OCI-LY3 (cell line): ENCODE results near the gene TSC22D1.

Experiments
- CTCF ChIP-seq: fragments of 200-600, 300-600 bp; sonication (generic); IDR thresholded peaks from 2 replicates; pipeline ENCODE4 v1.5.1; 2014; ENCODE audit warnings: antibody characterized with exemption, low read length, low read depth
- EZH2phosphoT487 ChIP-seq: fragments of 200-600 bp; shearing (Covaris generic); IDR thresholded peaks from 2 replicates; pipeline ENCODE4 v1.6.1; 2018; ENCODE audit warnings: antibody characterized with exemption, mixed run types, low read depth

GRCh38 chr13:44436589-44437337, 139.4 kb downstream of the TSC22D1 start:
- no peak for TF ChIP-seq CTCF
- no peak for TF ChIP-seq EZH2phosphoT487
